Gastrocnemius medialis (tissue), 4 donors: ENCODE data around the gene OTULIN. TPM values are rescaled to one million over a fixed set of nuclear protein-coding genes. Genes with fewer than 3 reads are reported as not detected.
A peak's percentile ranks its signal among the peaks of the same experiment; 100 is the strongest.

Experiments used
- ATAC-seq, 2 donors: fragments of 150-250 bp; one replicate each; pipeline ENCODE4 v1.9.1; 2016
- DNase-seq, 2 donors: peaks; one replicate each; pipeline ENCODE4 v3.0.0-alpha.2; 2019
- H3K27ac ChIP-seq, 4 donors: fragments of 200-600 bp; sonication (generic); 1 replicate in 1 of 4; 2 replicates in 3 of 4; pipeline ENCODE4 v1.5.1; 2016 to 2018; ENCODE audit warnings: mild to moderate bottlenecking in 2 of 4, moderate library complexity in 1 of 4
- H3K27me3 ChIP-seq, 3 donors: fragments of 200-600 bp; sonication (generic) in 2 of 3; 1 replicate in 1 of 3; 2 replicates in 2 of 3; pipeline versions ENCODE4 v1.5.1 to v1.6.0; 2016 to 2019; ENCODE audit warnings: mild to moderate bottlenecking in 1 of 3, moderate library complexity in 1 of 3
- H3K36me3 ChIP-seq, 2 donors: fragments of 200-600 bp; sonication (generic) in 1 of 2; one replicate each; pipeline ENCODE4 v1.5.1; 2017 to 2018
- H3K4me1 ChIP-seq, 2 donors: fragments of 200-600 bp; sonication (generic) in 1 of 2; one replicate each; pipeline ENCODE4 v1.5.1; 2016 to 2017; ENCODE audit warnings: mild to moderate bottlenecking in 2 of 2
- H3K4me3 ChIP-seq, 4 donors: fragments of 200-600 bp; sonication (generic) in 3 of 4; 1 replicate in 1 of 4; 2 replicates in 3 of 4; pipeline ENCODE4 v1.5.1; 2016 to 2019; ENCODE audit warnings: mild to moderate bottlenecking in 2 of 4
- H3K9me3 ChIP-seq, 3 donors: fragments of 200-600 bp; sonication (generic) in 2 of 3; 1 replicate in 1 of 3; 2 replicates in 2 of 3; pipeline ENCODE4 v1.5.1; 2016 to 2019
- CTCF ChIP-seq, 5 experiments: fragments of 450-650 bp in 3 of 5; fragments of 200-600 bp in 2 of 5; sonication (generic) in 2 of 5; IDR thresholded peaks in 4 of 5; conservative IDR thresholded peaks in 1 of 5; 1 replicate in 4 of 5; 2 replicates in 1 of 5; pipeline ENCODE4 v1.5.1; 2016 to 2019; ENCODE audit warnings: antibody characterized with exemption in 5 of 5, mild to moderate bottlenecking in 3 of 5, moderate library complexity in 3 of 5
- POLR2A ChIP-seq, 2 donors: fragments of 450-650 bp; IDR thresholded peaks; one replicate each; pipeline ENCODE4 v1.6.1; 2017; ENCODE audit warnings: antibody characterized with exemption in 2 of 2, mild to moderate bottlenecking in 2 of 2, moderate library complexity in 2 of 2
- in situ Hi-C, 4 donors: fragments of 200-750 bp; cut with MboI; loops; one replicate each; pipeline versions ENCODE4 v1.15.0 to v1.8.0; 2017; ENCODE audit warnings: low sequenced_read_pairs in 4 of 4
- intact Hi-C: fragments of 100-400 bp; cut with DNase I; formaldehyde crosslinking; loops from one replicate; pipeline ENCODE4 v1.15.1; 2023; ENCODE audit warnings: low total_unique reads
- total RNA-seq, 4 donors: library from RNA; depleted of rRNA; stranded (reverse); fragments of >200 nt; gene quantifications; one replicate each; pipeline versions ENCODE4 v1.1.0 to v1.2.3, GENCODE V29; 2016

OTULIN gene
- total RNA-seq, 4 donors from 2014 or later: 15.1 to 28.3 (median 20.2) TPM

- DNase-seq (no peak), ATAC-seq (no peak)
- intact Hi-C loops (no loop called here), in situ Hi-C loops (no loop called here)
- TF ChIP-seq CTCF (IDR thresholded peaks at IDR 0.05 in 4 of 5, conservative IDR thresholded peaks at IDR 0.05 in 1 of 5): no peak
- TF ChIP-seq POLR2A (IDR thresholded peaks at IDR 0.05): no peak
- Histone ChIP-seq H3K4me3 (no peak overlapping the region), H3K36me3 (peaks cover 0 to 7% of the 10 kb centered on the region in 2 donors), H3K27ac (peak overlapping the region in 2 of 4 donors; percentile 9 to 20), H3K27me3 (no peaks in the 10 kb centered on the region), H3K9me3 (no peaks in the 10 kb centered on the region), H3K4me1 (peaks cover 24 to 32% of the 10 kb centered on the region in 2 donors)
Observed at GRCh38 chr5:14675865-14676300, 11.4 kb downstream of the OTULIN start.

- peak in 1 of 2 donors; percentile 41 for DNase-seq
- H3K4me1 ChIP-seq: peaks cover 22 to 32% of the 10 kb centered on the region in 2 donors
- H3K27ac ChIP-seq: peak overlapping the region in 2 of 4 donors; percentile 9 to 20
- peaks cover 0 to 9% of the 10 kb centered on the region in 2 donors for H3K36me3 ChIP-seq
- peak in 1 of 2 donors; percentile 75 for ATAC-seq
- intact Hi-C loops: no loop called here
- H3K9me3 ChIP-seq: no peaks in the 10 kb centered on the region
- TF ChIP-seq CTCF (IDR thresholded peaks at IDR 0.05 in 4 of 5, conservative IDR thresholded peaks at IDR 0.05 in 1 of 5): no peak
- no peak for TF ChIP-seq POLR2A (IDR thresholded peaks at IDR 0.05)
- H3K4me3 ChIP-seq: no peak overlapping the region
- in situ Hi-C loops: no loop called here
- H3K27me3 ChIP-seq: no peaks in the 10 kb centered on the region
Observed at GRCh38 chr5:14676320-14676719, 11.8 kb downstream of the OTULIN start.

GRCh38 chr5:14678773-14679334, 14.3 kb downstream of the OTULIN start:
- DNase-seq: no peak
- H3K27me3 ChIP-seq: no peaks in the 10 kb centered on the region
- H3K4me1 ChIP-seq: peaks cover 23 to 25% of the 10 kb centered on the region in 2 donors
- H3K4me3 ChIP-seq: no peak overlapping the region
- intact Hi-C loops: no loop called here
- H3K9me3 ChIP-seq: no peaks in the 10 kb centered on the region
- TF ChIP-seq CTCF (IDR thresholded peaks at IDR 0.05 in 4 of 5, conservative IDR thresholded peaks at IDR 0.05 in 1 of 5) (no peak), POLR2A (IDR thresholded peaks at IDR 0.05) (no peak)
- in situ Hi-C loops: no loop called here
- H3K27ac ChIP-seq: peak overlapping the region in 3 of 4 donors; percentile 6 to 32 (median 17)
- peak in 1 of 2 donors; percentile 33 for ATAC-seq
- peaks cover 0 to 30% of the 10 kb centered on the region in 2 donors for H3K36me3 ChIP-seq

- DNase-seq (no peak), ATAC-seq (no peak)
- Histone ChIP-seq H3K27me3 (no peaks in the 10 kb centered on the region), H3K9me3 (no peaks in the 10 kb centered on the region), H3K4me3 (no peak overlapping the region), H3K36me3 (peaks cover 0 to 34% of the 10 kb centered on the region in 2 donors), H3K27ac (no peak overlapping the region), H3K4me1 (peaks cover 30 to 33% of the 10 kb centered on the region in 2 donors)
- in situ Hi-C loops (no loop called here), intact Hi-C loops (no loop called here)
- TF ChIP-seq POLR2A (IDR thresholded peaks at IDR 0.05): no peak
- TF ChIP-seq CTCF (IDR thresholded peaks at IDR 0.05 in 4 of 5, conservative IDR thresholded peaks at IDR 0.05 in 1 of 5): no peak
Observed at GRCh38 chr5:14679595-14679994, 15.1 kb downstream of the OTULIN start.
